ENCODE results near the gene NEDD8. TPM values are rescaled to one million over a fixed set of nuclear protein-coding genes. Genes with fewer than 3 reads are reported as not detected.

Gene NEDD8
- total RNA-seq, 3 donors from 2014 or later (not counting 1 experiment from before 2014, with no cell fraction given) = 93.6 to 109 (median 95.9) TPM

DNA sequence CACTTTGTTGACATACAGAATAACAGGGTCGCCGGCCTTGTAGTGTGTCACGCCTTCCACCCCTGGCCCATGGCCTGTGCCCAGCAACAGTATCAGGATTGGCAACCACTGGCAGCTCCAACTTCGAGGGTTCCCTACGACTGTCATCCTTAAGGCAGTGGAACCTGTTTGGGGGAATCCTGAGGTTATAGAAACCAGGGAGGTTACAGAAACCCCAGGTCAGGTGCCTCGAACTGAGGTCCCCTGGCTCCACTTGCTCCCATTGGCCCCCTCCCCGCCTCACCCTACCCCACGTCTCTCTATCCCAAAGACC is 37.3 kb downstream of the NEDD8 start:
- H3K4me3 ChIP-seq (ENCODE audit: low read length) = peak overlapping the region; percentile 92

DNA sequence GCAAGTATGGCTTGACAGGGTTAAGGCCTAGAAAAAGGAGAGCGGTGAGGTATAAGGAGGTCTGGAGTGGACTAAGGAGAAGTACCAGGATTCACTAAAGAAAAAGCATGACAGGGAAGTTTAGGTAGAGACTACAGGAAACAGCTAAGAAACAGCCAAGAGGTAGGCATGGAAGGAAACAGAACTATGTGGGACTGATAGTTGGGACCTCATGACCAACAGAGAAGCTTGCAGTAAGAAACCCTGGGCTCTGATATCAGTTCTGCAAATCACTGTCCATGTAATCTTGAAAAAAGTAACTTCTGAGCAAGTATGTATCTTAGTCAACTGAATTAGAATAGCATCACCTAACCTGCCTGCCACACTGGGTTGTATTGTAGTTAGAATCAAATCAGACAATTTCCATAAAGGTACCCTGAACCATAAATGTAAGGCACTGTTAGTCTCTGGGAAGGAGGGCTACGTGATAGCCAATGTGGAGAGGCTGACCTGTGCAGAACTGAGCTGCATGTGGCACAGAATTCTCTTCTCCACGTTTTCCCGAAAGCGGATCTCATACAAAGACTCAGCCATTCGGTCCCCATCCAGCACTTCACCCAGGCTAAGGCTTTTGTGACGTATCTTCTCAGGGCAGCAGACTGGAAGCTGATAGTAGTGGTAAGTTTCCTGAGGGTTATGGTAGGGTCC is 37.8 kb downstream of the NEDD8 start:
- 92% methylated on average over 7 of the region's 7 CpGs for WGBS (ENCODE audit: insufficient coverage)
- H3K27me3 Mint-ChIP-seq (ENCODE audit: low read depth in 2 of 2) = no peaks in the 10 kb centered on the region
- no peak for ATAC-seq
- peaks cover 30% of the 10 kb centered on the region for H3K4me1 ChIP-seq (ENCODE audit: control insufficient read depth, insufficient read depth, low read length)
- H3K9me3 ChIP-seq (ENCODE audit: control insufficient read depth, insufficient read depth, low read length) = no peaks in the 10 kb centered on the region
- H3K27ac Mint-ChIP-seq = peak overlapping the region; percentile 91 to 96
- H3K9me3 Mint-ChIP-seq = no peaks in the 10 kb centered on the region
- H3K27me3 ChIP-seq (ENCODE audit: control insufficient read depth, insufficient read depth, low read length) = no peaks in the 10 kb centered on the region
- peaks cover 42 to 53% of the 10 kb centered on the region in 2 donors for H3K4me1 Mint-ChIP-seq
- H3K36me3 ChIP-seq (ENCODE audit: control insufficient read depth, insufficient read depth, low read length) = peaks cover 13% of the 10 kb centered on the region
- DNase-seq = no peak
- H3K36me3 Mint-ChIP-seq = no peaks in the 10 kb centered on the region
- peak overlapping the region; percentile 99 for H3K27ac ChIP-seq (ENCODE audit: low read length)
- TF ChIP-seq, protein P1, sequence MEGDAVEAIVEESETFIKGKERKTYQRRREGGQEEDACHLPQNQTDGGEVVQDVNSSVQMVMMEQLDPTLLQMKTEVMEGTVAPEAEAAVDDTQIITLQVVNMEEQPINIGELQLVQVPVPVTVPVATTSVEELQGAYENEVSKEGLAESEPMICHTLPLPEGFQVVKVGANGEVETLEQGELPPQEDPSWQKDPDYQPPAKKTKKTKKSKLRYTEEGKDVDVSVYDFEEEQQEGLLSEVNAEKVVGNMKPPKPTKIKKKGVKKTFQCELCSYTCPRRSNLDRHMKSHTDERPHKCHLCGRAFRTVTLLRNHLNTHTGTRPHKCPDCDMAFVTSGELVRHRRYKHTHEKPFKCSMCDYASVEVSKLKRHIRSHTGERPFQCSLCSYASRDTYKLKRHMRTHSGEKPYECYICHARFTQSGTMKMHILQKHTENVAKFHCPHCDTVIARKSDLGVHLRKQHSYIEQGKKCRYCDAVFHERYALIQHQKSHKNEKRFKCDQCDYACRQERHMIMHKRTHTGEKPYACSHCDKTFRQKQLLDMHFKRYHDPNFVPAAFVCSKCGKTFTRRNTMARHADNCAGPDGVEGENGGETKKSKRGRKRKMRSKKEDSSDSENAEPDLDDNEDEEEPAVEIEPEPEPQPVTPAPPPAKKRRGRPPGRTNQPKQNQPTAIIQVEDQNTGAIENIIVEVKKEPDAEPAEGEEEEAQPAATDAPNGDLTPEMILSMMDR (IDR thresholded peaks at IDR 0.05) = no peak
- H3K4me3 ChIP-seq (ENCODE audit: low read length) = peak overlapping the region; percentile 92
- H3K4me3 Mint-ChIP-seq = peak overlapping the region; percentile 85
- intact Hi-C loops (cut with micrococcal nuclease) = no loop called here

More for the DNA sequence above, 37.3 kb downstream of the NEDD8 start:
- Mint-ChIP-seq H3K9me3 (no peaks in the 10 kb centered on the region), H3K27me3 (ENCODE audit: low read depth in 2 of 2) (no peaks in the 10 kb centered on the region), H3K4me1 (peaks cover 42 to 52% of the 10 kb centered on the region in 2 donors), H3K4me3 (peak overlapping the region; percentile 85), H3K36me3 (no peaks in the 10 kb centered on the region), H3K27ac (peak overlapping the region; percentile 91 to 96)
- Histone ChIP-seq H3K27me3 (ENCODE audit: control insufficient read depth, insufficient read depth, low read length) (no peaks in the 10 kb centered on the region), H3K9me3 (ENCODE audit: control insufficient read depth, insufficient read depth, low read length) (no peaks in the 10 kb centered on the region), H3K36me3 (ENCODE audit: control insufficient read depth, insufficient read depth, low read length) (peaks cover 13% of the 10 kb centered on the region), H3K4me1 (ENCODE audit: control insufficient read depth, insufficient read depth, low read length) (peaks cover 30% of the 10 kb centered on the region), H3K27ac (ENCODE audit: low read length) (peak overlapping the region; percentile 99)
- 67% methylated on average over 8 of the region's 8 CpGs for WGBS (ENCODE audit: insufficient coverage)
- TF ChIP-seq, protein P1 (IDR thresholded peaks at IDR 0.05) = no peak
- DNase-seq (no peak), ATAC-seq (no peak)
- intact Hi-C loops (cut with micrococcal nuclease) = loop anchor here (1.0 to 5.0 kb wide), 2 partner anchors 18 to 37 kb away; partner anchors contain the start of genes CHMP4A, GMPR2 and NEDD8

DNA sequence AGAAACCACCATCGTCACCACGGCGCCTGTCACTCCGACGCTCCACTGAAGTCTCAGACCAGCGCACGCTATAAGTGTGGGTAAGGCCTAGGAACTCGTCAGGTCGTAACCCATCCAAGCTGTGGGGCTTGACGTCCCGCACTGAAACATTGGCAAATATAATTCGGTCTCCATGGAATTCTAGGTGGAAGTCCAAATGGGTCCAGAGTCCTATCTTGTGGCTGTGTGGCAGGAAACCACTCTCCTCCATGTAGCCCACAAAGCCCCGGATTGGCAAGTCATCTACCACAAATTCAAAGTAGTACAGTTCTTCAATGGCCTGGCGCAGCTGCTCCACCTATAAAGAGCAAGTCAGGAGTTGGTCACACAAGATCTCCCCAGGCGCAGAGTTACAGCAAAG is 39.2 kb downstream of the NEDD8 start:
- no peaks in the 10 kb centered on the region for H3K9me3 Mint-ChIP-seq
- WGBS (ENCODE audit: insufficient coverage) = 90% methylated on average over 15 of the region's 15 CpGs
- TF ChIP-seq, protein P1 (IDR thresholded peaks at IDR 0.05) = no peak
- DNase-seq (no peak), ATAC-seq (no peak)
- peaks cover 38% of the 10 kb centered on the region for H3K4me1 ChIP-seq (ENCODE audit: control insufficient read depth, insufficient read depth, low read length)
- H3K27me3 Mint-ChIP-seq (ENCODE audit: low read depth in 2 of 2) = no peaks in the 10 kb centered on the region
- peak overlapping the region; percentile 69 to 75 for H3K27ac Mint-ChIP-seq
- H3K36me3 ChIP-seq (ENCODE audit: control insufficient read depth, insufficient read depth, low read length) = peaks cover 13% of the 10 kb centered on the region
- H3K4me3 ChIP-seq (ENCODE audit: low read length) = no peak overlapping the region
- no peaks in the 10 kb centered on the region for H3K36me3 Mint-ChIP-seq
- no peaks in the 10 kb centered on the region for H3K9me3 ChIP-seq (ENCODE audit: control insufficient read depth, insufficient read depth, low read length)
- H3K4me1 Mint-ChIP-seq = peaks cover 47 to 51% of the 10 kb centered on the region in 2 donors
- intact Hi-C loops (cut with micrococcal nuclease) = no loop called here
- H3K27me3 ChIP-seq (ENCODE audit: control insufficient read depth, insufficient read depth, low read length) = no peaks in the 10 kb centered on the region
- no peak overlapping the region for H3K27ac ChIP-seq (ENCODE audit: low read length)
- no peak overlapping the region for H3K4me3 Mint-ChIP-seq

DNA sequence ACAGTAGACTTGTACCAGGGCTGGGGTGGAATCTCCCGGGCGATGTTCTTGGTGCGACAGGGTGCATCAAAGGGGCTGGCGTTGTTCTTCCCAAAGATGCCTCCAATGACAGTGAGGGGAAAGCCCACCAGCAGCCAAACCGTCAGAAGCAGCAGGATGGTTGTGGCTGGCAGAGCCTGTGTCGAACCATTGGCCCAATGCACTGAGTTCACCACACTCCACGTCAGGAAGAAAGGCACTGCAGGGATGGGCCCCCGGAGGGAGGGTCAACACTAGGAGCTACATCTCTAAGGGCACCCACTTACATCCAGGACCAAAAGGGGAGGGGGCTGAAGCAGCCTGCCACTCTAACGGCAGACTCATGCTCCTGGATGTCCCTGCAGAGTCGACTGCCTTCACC is 41.8 kb downstream of the NEDD8 start:
- H3K9me3 ChIP-seq (ENCODE audit: control insufficient read depth, insufficient read depth, low read length) = no peaks in the 10 kb centered on the region
- H3K36me3 ChIP-seq (ENCODE audit: control insufficient read depth, insufficient read depth, low read length) = peaks cover 23% of the 10 kb centered on the region
- Mint-ChIP-seq H3K4me3 (no peak overlapping the region), H3K4me1 (peaks cover 42 to 49% of the 10 kb centered on the region in 2 donors), H3K27me3 (ENCODE audit: low read depth in 2 of 2) (no peaks in the 10 kb centered on the region), H3K27ac (peak overlapping the region; percentile 83 to 97), H3K36me3 (no peaks in the 10 kb centered on the region), H3K9me3 (no peaks in the 10 kb centered on the region)
- H3K27me3 ChIP-seq (ENCODE audit: control insufficient read depth, insufficient read depth, low read length) = no peaks in the 10 kb centered on the region
- H3K4me3 ChIP-seq (ENCODE audit: low read length) = no peak overlapping the region
- 96% methylated on average over 8 of the region's 10 CpGs for WGBS (ENCODE audit: insufficient coverage)
- TF ChIP-seq, protein P1 (IDR thresholded peaks at IDR 0.05) = no peak
- intact Hi-C loops (cut with micrococcal nuclease) = no loop called here
- H3K4me1 ChIP-seq (ENCODE audit: control insufficient read depth, insufficient read depth, low read length) = peaks cover 31% of the 10 kb centered on the region
- ATAC-seq = no peak
- DNase-seq = no peak
- no peak overlapping the region for H3K27ac ChIP-seq (ENCODE audit: low read length)
